ENCODE data around the gene SH3BP2.

SH3BP2 gene

DNA sequence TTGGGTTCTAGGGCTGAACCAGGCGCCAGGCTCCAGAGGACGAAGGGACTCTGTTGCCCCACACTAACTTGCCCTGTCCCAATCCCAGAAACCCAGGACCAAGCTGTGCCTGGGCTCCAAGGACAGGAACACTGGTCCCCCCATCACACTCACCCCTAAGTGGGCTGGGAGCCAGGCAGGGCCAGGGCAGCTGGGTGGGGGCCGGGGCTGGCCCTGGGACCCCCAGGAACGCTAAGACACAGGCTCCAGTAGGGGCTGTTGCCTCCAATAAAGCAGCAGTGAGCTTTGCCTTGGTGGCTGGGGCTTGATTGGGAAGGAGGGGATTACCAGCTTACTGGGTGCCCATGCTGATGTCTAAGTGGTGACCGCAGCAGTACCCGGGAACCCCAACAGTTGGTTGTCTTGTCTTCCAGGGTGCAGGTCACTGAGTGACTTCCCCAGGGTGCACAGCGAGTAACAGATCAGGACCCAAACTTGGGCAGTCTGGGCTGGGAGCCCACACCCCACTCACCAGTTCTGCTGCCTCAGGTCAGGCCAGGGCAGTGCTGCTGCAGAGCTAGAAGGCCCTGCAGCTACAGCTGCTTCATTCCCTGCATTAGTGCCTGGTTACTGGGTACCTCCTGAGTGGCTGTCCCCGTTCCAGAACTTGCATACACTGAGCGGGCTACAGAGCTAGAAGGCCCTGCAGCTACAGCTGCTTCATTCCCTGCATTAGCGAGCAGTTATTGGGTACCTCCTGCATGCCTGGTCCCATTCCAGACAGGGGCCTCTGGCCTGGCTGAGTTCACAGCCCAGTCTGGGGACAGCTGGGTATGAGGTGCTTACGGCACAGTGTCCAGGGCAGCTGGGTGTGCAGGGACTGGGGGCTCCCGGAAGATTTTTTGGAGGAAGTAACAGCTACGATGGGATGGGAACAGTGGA lies 41.4 kb downstream of the SH3BP2 start:
- no peak for DNase-seq

DNA sequence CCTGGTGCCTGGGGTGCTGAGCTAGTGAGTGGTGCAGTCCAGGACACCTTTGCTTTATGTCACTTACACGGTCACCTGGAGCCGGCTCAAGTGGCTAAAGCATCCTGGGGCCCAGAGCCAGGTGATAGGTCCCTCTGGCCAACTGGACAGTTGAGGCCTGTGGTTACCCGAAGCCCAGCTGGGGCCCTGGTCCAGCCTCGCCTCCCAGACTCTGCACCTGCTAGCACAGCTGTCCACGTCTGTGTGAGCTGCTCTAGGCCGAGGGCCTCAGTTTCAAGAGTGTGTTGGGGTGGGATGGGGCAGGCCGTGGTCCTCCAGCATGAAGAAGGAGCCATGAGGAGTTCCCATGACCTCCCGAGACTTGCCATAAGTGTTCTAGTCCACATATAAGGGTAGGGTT lies 43.1 kb downstream of the SH3BP2 start:
- DNase-seq: no peak

DNA sequence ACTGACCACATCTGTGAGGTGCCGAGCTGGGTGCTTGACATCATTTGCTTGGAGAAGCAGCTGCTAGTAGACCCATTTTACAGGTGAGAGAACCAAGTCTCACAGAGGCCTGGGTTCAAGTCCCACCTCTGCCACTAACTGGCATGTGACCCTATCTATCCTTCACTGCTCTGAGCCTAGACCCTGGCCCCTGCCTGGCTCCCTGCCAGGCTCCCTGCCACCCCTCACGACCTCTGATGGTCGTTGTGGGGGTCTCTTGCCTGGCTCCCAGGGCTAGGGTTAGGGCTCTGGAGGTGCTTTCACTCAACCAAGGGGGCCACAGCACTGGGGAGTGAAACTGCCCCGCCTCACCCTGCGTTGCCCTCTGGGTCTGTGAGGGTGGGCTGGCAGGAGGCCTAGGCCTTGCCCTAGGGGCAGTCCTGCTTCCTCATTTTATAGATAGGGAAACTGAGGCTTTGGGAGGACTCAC lies 43.5 kb downstream of the SH3BP2 start:
- DNase-seq: no peak

DNA sequence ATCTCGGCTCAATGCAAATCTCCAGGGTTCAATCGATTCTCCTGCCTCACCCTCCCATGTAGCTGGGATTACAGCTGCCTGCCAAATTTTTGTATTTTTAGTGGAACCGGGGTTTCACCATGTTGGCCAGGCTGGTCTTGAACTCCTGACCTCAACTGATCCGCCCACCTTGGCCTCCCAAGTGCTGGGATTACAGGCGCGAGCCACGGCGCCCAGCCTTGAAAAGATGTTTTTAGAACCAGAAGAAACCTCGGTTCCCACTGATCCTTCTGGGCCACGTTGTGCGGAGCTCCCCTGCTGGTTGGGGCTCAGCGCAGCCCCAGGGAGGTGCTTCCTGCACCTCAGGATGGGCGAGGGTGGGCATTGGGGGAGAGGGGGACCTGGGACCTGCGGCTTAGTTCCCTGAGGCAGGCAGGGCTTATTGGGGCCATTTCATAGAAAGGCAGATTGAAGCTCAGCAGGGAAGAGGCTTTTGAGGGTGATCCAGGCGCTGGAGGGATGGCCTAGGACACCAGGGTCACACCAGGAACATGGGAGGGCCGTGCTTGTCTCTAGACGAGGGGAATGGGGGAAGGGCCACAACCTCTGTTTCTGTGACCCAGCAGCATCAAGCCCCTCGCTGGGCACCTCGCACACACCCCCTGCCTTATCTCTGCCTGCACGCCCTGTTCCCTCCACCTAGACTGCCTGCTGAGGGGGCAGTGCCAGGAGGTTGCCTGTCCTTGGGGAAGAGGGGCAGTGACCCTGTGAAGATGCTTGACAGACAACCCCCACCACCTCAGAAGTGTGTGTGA lies 44.4 kb downstream of the SH3BP2 start:
- DNase-seq: no peak

DNA sequence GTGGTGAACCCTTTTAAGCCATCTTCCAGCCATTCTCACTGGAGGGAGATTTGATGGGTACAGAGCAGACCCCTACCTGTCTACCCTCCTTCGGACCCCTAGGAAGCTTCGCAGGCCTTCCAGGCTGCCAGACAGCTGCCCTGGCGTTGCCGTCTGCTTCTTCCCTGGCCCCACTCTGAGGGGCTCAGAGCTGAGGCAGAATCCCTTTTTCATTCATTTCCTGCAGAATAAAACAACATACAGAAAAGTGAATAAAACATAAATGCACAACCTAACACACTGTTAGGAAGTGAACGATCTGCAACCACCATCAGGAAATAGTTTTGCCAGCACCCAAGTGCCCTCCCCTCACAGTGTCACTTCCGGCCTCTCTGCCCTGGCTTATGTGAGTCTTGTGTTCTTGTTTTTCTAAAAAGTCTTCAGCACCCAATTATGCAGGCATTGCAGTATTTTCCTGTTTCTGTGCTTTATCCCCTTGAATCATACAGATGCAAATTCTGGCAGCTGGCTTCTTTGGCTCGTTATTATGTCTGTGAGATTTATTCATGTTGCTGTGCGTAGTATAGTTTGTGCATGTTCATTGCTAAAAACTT lies 45.1 kb downstream of the SH3BP2 start:
- peak; percentile 69 for DNase-seq

DNA sequence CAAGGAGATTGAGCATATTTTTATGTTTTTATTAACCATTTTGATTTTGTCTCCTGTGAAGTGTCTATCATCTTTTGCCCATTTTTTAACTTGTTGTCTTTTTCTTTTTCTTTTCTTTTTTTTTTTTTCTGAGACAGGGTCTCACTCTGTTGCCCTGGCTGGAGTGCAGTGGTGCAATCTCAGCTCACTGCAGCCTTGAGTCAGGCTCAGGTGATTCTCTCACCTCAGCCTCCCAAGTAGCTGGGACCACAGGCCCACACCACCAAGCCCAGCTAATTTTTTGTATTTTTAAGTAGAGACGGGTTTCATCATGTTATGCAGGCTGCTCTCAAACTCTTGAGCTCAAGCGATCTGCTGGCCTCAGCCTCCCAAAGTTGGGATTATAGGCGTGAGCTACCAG lies 46.2 kb downstream of the SH3BP2 start:
- no peak for DNase-seq

DNA sequence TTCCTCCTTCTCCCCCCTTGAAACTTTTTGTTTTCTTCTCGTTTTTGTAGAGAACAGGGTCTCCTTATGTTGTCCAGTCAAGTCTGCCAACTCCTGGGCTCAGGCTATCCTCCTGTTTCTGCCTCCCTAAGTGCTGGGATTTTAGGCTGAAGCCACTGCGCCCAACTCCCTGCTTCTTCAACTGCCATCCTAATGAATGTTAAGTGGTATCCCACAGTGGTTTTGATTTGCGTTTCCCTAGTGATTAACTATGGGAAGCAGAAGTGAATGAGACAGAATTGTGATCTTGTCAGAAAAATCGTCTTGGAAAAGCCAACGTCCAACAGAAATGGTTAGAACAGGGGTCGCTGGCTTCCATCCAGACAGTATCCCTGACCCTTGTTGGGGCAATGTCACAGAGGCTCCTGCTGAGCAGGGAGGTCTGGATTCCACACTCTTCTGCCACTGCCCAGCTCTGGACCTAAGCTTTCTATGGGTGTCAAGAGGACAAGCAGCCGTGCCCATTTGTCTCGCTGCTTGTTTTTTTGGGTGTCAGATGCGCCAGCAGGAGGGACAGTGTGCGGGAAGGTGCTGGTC lies 49.9 kb downstream of the SH3BP2 start:
- no peak for DNase-seq

DNA sequence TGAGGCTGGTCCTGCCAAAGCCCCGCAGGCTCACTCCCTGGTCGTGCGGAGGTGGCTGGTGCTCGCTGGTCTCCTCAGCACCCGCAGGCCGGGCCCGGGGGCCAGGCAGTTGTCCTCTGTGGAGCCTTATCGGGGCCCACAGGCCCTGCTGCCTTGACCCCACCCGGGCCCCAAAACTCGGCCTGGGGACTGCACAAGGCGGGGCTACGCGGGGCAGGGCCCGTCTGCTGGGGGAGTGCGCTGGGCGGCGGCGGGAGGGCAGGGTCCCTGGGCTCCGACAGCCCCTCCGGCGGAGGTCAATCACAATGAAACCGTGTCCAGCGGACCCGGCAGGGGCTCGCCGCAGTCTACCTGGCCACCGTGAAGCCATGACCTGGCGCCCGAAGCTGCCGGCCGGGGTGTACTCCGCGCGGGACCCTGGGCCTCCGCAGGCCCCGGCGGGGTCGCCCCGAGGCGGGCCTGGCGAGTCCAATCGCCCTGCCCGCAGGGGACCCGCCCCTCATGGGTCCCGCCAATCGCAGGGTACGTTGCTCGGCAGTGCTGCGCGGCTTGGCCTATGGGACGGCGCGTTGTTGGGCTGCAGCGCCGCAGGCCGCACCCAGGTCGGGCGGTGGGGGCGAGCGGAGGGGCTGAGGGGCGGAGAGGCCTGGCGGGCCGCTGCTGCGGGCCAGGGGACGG lies 50.5 kb downstream of the SH3BP2 start, which contains the start of gene ADD1:
Gene ADD1, plus strand, starts transcription at position 582 of the 678 bp plus-strand sequence. CDS start 32,072 bp downstream, outside the sequence.
- DNase-seq: peak; percentile 92

DNA sequence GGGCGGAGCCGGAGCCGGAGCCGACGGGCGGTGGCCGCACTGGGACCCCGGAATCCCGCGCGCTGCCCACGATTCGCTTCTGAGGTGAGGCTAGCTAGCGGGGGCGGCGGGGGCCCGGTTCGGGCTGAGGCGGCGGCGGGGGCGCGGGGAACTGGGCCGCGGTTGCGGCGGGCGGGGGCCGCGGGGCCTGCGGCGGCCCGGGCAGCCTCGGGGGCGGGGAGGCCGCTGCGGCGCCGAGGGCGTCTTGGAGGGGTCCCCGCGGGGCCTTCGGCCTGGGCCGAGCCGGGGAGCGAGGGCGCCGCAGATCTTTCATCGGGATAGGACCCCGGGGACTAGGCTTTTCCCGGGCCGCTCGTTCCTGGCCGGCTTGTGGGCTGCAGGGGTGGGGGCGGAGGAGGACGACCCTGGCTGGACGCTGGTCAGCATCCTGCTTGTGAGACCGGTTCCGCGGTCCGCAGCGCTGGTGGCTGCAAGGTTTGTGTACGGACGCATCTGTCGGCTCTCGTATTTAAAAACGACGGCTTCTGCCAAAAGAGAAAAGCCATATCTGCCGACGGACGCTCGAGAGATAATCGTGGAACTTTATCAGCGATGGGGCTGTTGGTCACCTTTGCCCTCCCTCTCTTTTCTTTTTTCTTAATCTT lies 51.2 kb downstream of the SH3BP2 start:
- no peak for DNase-seq

DNA sequence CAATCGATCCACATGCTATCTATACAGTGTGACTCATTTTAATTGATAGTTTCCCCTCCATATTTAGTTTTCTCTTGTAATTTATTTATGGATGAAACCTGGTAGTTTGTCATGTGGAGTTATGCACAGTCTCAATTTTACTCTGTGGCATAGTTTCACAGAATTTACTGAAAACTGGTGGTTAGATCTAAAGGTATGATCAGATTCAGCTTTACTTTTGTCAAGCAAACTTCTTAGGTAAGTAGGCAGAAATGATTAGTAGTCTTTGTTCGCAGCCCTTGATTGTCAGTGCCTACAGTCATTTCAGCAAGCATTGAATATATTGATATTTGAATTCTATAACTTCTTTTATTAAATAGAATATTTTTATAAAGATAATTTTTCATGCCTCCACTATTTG lies 53.3 kb downstream of the SH3BP2 start:
- DNase-seq: no peak

DNA sequence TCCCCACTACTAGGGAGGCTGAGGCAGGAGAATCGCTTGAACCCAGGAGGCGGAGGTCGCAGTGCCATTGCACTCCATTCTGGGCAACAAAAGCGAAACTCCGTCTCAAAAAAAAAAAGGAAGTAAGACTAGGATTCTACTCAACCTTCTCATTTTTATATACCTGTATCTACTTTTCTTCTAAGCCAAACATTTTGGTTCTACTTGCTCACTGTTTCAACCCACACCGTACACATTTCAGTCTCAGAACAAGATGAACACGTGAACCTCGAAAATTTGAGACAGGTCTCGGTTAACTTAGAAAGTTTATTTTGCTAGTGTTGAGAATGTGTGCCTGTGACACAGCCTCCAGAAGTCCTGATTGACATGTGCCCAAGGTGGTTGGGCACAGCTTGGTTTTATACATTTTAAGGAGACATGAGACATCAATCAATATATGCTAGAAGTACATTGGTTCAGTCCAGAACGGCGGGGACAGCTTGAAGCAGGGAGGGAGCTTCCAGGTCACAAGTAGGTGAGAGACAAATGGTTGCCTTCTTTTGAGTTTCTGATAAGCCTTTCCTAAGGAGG lies 54.5 kb downstream of the SH3BP2 start:
- no peak for DNase-seq

DNA sequence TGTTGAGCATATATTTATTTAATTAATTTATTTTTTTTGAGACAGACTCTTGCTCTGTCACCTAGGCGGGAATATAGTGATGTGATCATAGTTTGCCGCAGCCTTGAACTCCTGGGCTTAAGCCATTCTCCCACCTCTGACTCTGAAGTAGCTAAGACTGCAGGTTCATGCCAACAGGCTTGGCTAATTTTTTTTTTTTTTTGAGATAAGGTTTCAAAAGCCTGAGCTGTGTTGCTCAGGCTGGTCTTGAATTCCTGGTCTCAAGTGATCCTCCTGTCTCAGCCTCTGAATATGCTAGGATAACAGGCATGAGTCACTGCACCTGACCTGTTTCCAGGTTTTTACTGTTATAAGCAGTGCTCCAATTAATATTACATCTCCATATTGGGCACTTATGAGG lies 55.6 kb downstream of the SH3BP2 start:
- no peak for DNase-seq

DNA sequence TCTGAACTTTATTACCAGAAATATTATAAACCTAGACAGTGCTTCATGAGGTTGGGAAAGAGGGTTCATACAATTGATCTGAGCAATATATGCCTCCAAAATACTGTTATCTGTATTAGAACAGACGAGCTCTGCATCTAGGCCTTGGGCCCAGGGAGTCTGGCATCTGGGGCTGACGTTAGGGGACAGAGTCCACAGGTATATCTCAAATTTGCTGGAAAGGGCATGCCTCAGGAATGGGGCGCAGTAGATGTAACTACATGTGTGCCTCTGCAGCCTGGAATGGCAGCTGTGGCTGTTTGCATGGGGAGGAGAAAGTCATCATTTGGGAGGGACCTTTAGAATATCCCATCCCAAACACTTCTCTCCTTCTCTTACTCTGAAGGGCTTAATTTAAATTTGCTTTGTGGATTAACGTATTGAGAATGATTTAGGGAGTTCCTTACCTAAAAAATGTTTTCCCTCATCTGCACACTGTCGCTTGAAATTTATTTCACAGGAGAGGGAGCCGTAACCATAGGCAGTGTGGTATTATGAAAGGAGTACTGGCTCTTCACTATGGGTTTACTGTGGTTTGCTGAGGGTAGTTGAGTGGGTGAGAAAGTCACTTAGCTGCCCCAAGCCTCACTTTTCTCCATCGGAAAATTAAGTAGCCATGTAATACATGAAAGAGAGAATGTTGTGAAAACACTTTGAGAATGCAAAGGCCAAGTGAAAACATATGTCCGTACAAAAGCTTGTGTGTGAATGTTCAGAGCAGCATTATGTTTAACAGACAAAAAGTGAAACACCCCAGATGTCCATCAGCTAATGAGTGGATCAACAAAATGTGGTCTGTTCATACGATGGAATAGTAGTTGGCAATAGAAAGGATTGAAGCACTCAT lies 56.6 kb downstream of the SH3BP2 start:
- no peak for DNase-seq

DNA sequence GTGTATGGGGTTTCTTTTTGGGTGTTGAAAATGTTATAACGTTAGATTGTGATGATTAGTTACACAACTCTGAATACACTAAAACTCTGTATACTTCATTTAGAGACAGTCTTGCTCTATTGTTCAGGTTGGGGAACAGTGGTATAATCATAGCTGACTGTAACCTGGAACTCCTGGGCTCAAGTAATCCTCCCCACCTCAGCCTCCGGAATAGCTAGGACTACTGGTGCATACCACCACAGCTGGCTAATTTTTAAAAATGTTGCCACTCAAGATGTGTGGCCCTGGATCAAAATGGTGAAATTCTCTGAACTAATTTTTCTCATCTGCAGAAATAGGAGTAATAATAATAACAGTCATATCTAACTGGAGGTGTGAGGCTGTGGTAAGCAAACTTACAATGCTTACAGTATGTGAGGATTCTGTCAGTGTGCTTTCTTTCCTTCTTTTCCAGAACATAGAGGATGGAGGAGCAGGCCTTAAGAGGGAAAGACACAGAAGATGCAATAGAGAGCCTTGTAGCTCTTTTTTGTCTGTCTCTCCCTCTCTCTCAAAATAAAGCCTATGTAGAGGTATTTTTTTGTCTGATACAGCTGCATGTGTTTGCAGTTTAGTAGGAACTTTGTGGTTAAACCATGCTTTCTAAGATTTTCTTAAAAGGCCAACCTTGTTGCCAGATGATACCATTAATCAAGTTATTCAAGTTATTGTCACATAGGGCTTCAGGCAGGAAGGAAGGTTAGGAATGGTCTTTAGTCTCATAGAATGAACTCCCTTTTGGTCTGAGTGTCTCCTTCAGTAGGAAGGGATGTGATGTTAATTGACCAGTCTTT lies 58.3 kb downstream of the SH3BP2 start:
- no peak for DNase-seq

DNA sequence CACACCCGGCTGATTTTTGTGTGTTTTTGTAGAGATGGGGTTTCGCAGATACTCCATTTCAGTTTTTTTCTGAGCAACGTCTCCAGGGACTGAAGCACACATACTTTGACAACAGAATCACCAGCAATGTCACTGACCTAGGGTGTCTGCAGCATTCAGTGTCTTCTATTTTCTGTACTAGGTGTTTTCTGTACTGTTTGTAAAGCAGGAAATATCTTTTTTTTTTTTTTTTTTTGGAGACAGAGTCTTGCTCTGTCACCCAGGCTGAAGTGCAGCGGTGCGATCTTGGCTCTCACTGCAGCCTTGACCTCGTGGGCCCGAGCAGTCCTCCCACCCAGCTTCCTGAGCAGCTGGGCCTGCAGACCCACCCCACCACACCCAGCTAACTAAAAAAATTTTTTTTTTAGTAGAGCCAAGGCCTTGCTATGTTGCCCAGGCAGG lies 59.6 kb downstream of the SH3BP2 start:
- DNase-seq: no peak

DNA sequence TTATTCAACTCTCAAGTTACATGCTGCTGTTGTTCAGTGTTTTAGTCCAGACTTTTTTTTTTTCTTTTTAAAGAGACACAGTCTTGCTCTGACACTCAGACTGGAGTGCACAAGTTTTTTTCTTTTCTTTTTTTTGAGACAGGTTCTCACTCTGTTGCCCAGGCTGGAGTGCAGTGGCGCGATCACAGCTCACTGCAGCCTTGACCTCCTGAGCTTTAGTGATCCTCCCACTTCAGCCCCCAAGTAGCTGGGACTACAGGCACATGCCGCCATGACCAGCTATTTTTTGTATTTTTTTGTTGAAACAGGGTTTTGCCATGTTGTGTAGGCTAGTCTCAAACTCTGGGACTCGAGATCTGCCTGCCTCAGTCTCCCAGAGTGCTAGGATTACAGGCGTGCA lies 62.7 kb downstream of the SH3BP2 start:
- DNase-seq: no peak

DNA sequence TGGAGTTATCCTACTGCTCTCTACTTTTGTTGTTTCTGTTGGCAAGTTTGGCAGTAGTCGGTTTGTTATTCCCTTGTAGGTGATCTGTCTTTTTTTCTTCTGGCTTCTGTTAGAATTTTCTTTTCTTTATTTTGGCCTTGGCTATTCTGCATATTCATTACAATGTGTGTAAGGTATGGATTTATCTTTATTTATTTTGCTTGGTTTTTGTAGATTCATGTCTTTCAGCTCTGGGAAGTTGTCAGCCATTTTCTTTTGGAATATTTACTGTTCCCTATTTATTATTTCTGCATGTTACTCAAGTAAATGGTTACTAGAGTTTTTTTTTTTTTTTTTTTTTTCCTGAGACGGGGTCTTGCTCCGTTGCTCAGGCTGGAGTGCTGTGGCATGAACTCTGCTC lies 63.4 kb downstream of the SH3BP2 start:
- DNase-seq: no peak

DNA sequence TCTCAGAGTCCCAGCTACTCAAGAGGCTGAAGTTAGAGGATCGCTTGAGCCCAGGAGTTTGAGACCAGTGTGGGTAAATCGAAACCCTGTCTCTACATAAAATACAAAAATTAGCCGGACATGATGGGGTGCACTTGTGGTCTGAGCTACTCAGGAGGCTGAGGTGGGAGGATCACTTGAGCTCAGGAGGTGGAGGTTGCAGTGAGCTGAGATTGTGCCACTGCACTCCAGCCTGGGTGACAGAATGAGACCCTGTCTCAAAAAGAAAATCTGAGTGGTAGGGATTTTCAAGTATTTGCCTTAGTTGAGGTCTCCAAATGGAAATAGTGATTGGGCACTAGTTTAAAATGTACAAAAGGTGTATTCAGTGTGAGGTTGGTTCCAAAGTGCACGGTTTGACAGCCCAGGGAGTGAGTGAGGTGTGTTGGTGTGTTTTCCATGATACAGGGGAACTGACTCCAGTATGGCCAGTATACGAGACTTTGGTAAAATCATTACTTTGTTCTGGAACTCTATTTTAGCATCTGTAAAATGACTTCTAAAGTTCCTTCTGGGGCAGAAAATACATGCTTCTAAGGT lies 64.6 kb downstream of the SH3BP2 start:
- no peak for DNase-seq
